Body of pancreas (tissue), 4 donors: ENCODE results near the gene COQ10B.
"Not testable (repeated sequence)": the region's sequence is repeated elsewhere in the genome, so short reads cannot be mapped to it uniquely, and the experiment has no call there.

Source experiments
- CTCF ChIP-seq, 7 experiments: fragments of 450-650 bp in 4 of 7; fragments of 200-600 bp in 3 of 7; sonication (generic) in 3 of 7; IDR thresholded peaks; one replicate each; pipeline ENCODE4 v1.5.1; 2016 to 2019; ENCODE audit warnings: antibody characterized with exemption in 7 of 7
- POLR2A ChIP-seq, 3 donors: fragments of 450-650 bp; IDR thresholded peaks; one replicate each; pipeline ENCODE4 v1.6.1; 2016; ENCODE audit warnings: antibody characterized with exemption in 3 of 3, mild to moderate bottlenecking in 2 of 3

- not testable (repeated sequence) for TF ChIP-seq CTCF, POLR2A (IDR thresholded peaks at IDR 0.05)
Measured at GRCh38 chr2:197484248-197484647, 30.9 kb downstream of the COQ10B start.
